Measurements from ENCODE around the gene BCAS3. TPM values are rescaled to one million over a fixed set of nuclear protein-coding genes. Genes with fewer than 3 reads are reported as not detected.

Gene BCAS3
- total RNA-seq, 1 experiment from 2014 or later = 14.4 TPM

DNA sequence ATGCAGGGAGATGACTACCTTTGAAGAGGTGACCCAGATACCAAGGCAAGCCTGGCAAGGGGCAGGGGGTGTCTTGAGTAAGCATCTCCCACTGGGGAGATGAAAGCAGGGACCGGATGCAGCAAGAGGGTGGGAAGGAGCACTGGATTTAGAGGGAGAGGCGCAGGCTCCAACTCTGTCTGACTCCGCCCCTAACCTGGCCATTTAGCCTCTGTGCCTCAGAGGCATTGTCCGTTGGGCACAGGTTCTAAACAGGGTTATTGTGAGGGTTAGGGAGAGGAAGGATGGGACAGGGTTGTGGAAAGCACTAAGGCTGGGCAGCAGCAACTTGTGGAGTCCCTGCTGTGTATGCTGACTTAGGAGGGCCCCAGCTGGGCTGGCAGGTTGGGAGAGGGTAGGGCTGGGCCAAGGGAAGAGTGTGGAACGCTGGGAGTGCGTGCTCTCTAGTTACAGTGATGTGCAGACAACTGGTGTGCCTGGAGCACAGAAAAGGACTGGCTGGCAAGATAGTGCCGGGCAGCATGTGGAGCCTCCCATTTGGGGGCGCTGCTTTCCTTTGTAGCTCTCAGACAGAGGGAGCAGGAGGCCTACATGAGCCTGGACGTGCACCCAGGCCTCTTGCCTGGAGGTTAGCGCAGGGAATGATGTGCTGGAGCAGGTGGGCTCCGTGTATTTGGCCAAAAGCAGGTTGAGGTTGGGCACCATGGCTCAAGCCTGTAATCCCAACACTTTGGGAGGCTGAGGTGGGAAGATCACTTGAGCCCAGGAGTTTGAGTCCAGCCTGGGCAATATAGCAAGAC, 748.2 kb downstream of the BCAS3 start:
- no peak for TF ChIP-seq EZH2 (IDR thresholded peaks at IDR 0.05; ENCODE audit: borderline replicate concordance, low read depth, low read length, poor library complexity, severe bottlenecking)
- TF ChIP-seq, protein P1, sequence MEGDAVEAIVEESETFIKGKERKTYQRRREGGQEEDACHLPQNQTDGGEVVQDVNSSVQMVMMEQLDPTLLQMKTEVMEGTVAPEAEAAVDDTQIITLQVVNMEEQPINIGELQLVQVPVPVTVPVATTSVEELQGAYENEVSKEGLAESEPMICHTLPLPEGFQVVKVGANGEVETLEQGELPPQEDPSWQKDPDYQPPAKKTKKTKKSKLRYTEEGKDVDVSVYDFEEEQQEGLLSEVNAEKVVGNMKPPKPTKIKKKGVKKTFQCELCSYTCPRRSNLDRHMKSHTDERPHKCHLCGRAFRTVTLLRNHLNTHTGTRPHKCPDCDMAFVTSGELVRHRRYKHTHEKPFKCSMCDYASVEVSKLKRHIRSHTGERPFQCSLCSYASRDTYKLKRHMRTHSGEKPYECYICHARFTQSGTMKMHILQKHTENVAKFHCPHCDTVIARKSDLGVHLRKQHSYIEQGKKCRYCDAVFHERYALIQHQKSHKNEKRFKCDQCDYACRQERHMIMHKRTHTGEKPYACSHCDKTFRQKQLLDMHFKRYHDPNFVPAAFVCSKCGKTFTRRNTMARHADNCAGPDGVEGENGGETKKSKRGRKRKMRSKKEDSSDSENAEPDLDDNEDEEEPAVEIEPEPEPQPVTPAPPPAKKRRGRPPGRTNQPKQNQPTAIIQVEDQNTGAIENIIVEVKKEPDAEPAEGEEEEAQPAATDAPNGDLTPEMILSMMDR (conservative IDR thresholded peaks at IDR 0.05; ENCODE audit: low read depth, low read length) = peak; percentile 41; the same call in 1 of the 2 replicates
- intact Hi-C loops (cut with micrococcal nuclease; ENCODE audit: unreplicated experiment) = no loop called here
- H3K4me1 ChIP-seq (ENCODE audit: insufficient read depth, low read length, poor library complexity, severe bottlenecking) = no peaks in the 10 kb centered on the region
- H3K9me3 ChIP-seq (ENCODE audit: low read depth, low read length, poor library complexity, severe bottlenecking) = no peaks in the 10 kb centered on the region
- peaks cover 3% of the 10 kb centered on the region for H3K27me3 ChIP-seq (replicated peaks; ENCODE audit: insufficient read depth, low read depth, low read length, poor library complexity)
- POLR2A ChIA-PET (ENCODE audit: low non-redundant PET) = no interaction called here
- DNase-seq (ENCODE audit: low spot score) = no peak
- H3K36me3 ChIP-seq (ENCODE audit: insufficient read depth, low read length, poor library complexity, severe bottlenecking) = no peaks in the 10 kb centered on the region
- BruUV-seq (replicated peaks) = no TSS peak
- no peak overlapping the region for H3K27ac ChIP-seq (ENCODE audit: low read depth, low read length, poor library complexity, severe bottlenecking)
- H3K4me3 ChIP-seq (ENCODE audit: low read depth, low read length, poor library complexity, severe bottlenecking) = no peak overlapping the region
- CTCF ChIA-PET = no interaction called here

GRCh38 chr17:61426482-61427304, 749.0 kb downstream of the BCAS3 start:
- ChIA-PET CTCF (interaction anchor here (0.6 kb wide), 1 partner anchor 10 kb away, joined by 3 read pairs; no protein-coding TSS in a partner anchor), POLR2A (ENCODE audit: low non-redundant PET) (interaction anchor here (0.7 kb wide), 1 partner anchor 355 kb away, joined by 5 read pairs; no protein-coding TSS in a partner anchor)
- TF ChIP-seq EZH2 (IDR thresholded peaks at IDR 0.05; ENCODE audit: borderline replicate concordance, low read depth, low read length, poor library complexity, severe bottlenecking) = no peak
- TF ChIP-seq, protein P1 (conservative IDR thresholded peaks at IDR 0.05; ENCODE audit: low read depth, low read length) = no peak
- no peaks in the 10 kb centered on the region for H3K4me1 ChIP-seq (ENCODE audit: insufficient read depth, low read length, poor library complexity, severe bottlenecking)
- no peaks in the 10 kb centered on the region for H3K36me3 ChIP-seq (ENCODE audit: insufficient read depth, low read length, poor library complexity, severe bottlenecking)
- no peak overlapping the region for H3K27ac ChIP-seq (ENCODE audit: low read depth, low read length, poor library complexity, severe bottlenecking)
- H3K4me3 ChIP-seq (ENCODE audit: low read depth, low read length, poor library complexity, severe bottlenecking) = no peak overlapping the region
- BruUV-seq (replicated peaks) = no TSS peak
- intact Hi-C loops (cut with micrococcal nuclease; ENCODE audit: unreplicated experiment) = no loop called here
- H3K27me3 ChIP-seq (replicated peaks; ENCODE audit: insufficient read depth, low read depth, low read length, poor library complexity) = peaks cover 3% of the 10 kb centered on the region
- DNase-seq (ENCODE audit: low spot score) = no peak
- no peaks in the 10 kb centered on the region for H3K9me3 ChIP-seq (ENCODE audit: low read depth, low read length, poor library complexity, severe bottlenecking)

DNA sequence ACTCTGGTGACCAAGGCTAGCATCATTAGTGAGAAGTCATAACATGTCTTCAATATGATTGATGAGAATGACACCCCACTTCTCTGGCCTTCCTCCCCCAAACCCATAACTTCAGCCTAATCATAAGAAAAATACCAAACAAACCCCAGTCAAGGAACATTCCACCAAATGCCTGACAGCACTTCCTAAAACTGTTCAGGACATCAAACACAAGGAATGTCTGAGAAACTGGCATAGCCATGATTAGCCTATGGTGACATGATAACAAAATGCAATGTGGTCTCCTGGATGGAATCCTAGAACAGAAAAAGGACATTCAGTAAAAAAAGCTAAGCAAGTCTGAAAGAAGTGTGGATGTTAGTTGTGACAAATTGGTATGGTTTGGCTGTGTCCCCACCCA, 749.9 kb downstream of the BCAS3 start:
- TF ChIP-seq EZH2 (IDR thresholded peaks at IDR 0.05; ENCODE audit: borderline replicate concordance, low read depth, low read length, poor library complexity, severe bottlenecking) = no peak
- TF ChIP-seq, protein P1 (conservative IDR thresholded peaks at IDR 0.05; ENCODE audit: low read depth, low read length) = no peak

More for the DNA sequence above, 749.9 kb downstream of the BCAS3 start:
- CTCF ChIA-PET = interaction anchor here (0.6 kb wide), 1 partner anchor 10 kb away, joined by 3 read pairs; no protein-coding TSS in a partner anchor
- intact Hi-C loops (cut with micrococcal nuclease; ENCODE audit: unreplicated experiment) = no loop called here
- Histone ChIP-seq H3K4me1 (ENCODE audit: insufficient read depth, low read length, poor library complexity, severe bottlenecking) (no peaks in the 10 kb centered on the region), H3K27me3 (replicated peaks; ENCODE audit: insufficient read depth, low read depth, low read length, poor library complexity) (no peaks in the 10 kb centered on the region), H3K36me3 (ENCODE audit: insufficient read depth, low read length, poor library complexity, severe bottlenecking) (no peaks in the 10 kb centered on the region), H3K9me3 (ENCODE audit: low read depth, low read length, poor library complexity, severe bottlenecking) (no peaks in the 10 kb centered on the region), H3K4me3 (ENCODE audit: low read depth, low read length, poor library complexity, severe bottlenecking) (no peak overlapping the region), H3K27ac (ENCODE audit: low read depth, low read length, poor library complexity, severe bottlenecking) (no peak overlapping the region)
- POLR2A ChIA-PET (ENCODE audit: low non-redundant PET) = no interaction called here
- BruUV-seq (replicated peaks) = no TSS peak
- no peak for DNase-seq (ENCODE audit: low spot score)

Data from A673 (cell line).